ENCODE data around the gene VWA3A.
"Not testable (repeated sequence)": the region's sequence is repeated elsewhere in the genome, so short reads cannot be mapped to it uniquely, and the experiment has no call there.

VWA3A gene

DNA sequence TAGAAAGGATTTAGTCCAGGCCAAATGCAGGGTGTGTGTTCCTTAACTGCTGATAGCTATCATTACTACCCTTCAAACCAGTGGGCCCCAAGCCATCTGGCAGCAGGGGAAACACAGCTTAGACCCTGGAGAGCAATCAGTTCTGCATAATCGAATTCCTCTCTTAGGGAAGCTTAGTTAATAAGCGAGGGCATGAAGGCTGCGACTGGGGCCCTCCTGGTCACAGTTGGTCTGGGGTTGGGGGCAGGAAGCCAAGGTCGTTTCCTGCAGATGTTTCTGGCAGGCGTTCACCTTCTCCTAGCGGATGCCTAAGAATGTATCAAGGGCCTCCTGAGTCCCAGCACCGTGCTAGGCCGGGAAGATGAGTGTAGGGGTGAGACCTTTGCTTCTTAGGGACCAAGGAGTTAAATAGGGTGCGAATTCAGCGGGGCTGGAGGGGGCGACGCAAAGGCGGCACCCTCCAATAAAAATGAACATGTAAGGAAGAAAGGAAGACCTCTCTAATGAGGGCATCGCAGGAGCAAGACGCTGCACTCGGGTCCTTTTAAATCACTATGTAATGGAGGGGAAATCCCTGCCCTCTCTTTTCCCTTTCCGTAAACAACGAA, 97.2 kb downstream of the VWA3A start:
- H3K4me3 ChIP-seq (ENCODE audit: low read depth, low read length): peak overlapping the region; percentile 72
- H3K27me3 ChIP-seq (ENCODE audit: control insufficient read depth, insufficient read depth, low read length): peaks cover 8% of the 10 kb centered on the region
- peak overlapping the region; percentile 48 for H3K9ac ChIP-seq (ENCODE audit: low read depth, low read length)
- H3K36me3 ChIP-seq (ENCODE audit: control insufficient read depth, insufficient read depth, low read length): no peaks in the 10 kb centered on the region
- no peaks in the 10 kb centered on the region for H3K9me3 ChIP-seq (ENCODE audit: control insufficient read depth, insufficient read depth, low read length)
- peaks cover 17% of the 10 kb centered on the region for H3K4me1 ChIP-seq (ENCODE audit: control insufficient read depth, insufficient read depth, low read length)

DNA sequence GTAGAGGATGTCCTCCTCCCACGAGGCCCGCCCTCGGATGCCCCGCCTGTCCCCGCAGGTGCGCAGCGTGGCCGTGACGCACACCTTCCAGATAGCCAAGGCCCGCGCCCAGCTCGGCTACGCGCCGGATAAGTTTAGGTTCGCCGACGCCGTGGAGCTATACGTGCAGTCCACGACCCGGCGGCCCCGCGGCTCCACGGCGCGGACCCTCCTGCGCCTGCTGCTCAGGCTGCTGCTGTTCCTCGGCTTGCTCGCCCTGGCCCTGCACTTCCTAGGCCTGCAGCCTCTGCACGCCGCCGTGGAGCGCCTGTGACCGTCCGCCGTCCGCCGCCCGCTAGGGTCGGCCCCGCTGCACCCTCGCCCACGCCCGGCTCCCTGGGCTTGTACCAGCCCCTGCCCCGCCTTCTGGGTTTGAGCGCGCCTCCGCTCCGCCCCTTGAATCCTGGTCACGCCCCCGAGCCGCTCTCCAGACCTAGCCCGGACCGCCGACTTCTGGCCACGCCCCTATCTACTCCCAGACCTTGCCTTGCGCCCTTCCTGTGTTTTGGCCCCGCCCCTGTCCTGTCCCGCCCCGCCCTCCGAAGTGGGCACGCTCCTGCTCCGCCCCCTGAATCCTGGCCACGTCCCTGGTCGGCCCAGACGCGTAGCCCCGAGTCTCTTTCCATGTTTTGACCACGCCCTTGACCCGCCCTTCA, 97.9 kb downstream of the VWA3A start:
- Histone ChIP-seq H3K4me1 (ENCODE audit: control insufficient read depth, insufficient read depth, low read length) (peaks cover 15% of the 10 kb centered on the region), H3K36me3 (ENCODE audit: control insufficient read depth, insufficient read depth, low read length) (no peaks in the 10 kb centered on the region), H3K4me3 (ENCODE audit: low read depth, low read length) (peak overlapping the region; percentile 72), H3K9me3 (ENCODE audit: control insufficient read depth, insufficient read depth, low read length) (no peaks in the 10 kb centered on the region), H3K9ac (ENCODE audit: low read depth, low read length) (peak overlapping the region; percentile 48), H3K27me3 (ENCODE audit: control insufficient read depth, insufficient read depth, low read length) (peaks cover 8% of the 10 kb centered on the region)

- Histone ChIP-seq H3K4me1 (ENCODE audit: control insufficient read depth, insufficient read depth, low read length) (peaks cover 18% of the 10 kb centered on the region), H3K9me3 (ENCODE audit: control insufficient read depth, insufficient read depth, low read length) (no peaks in the 10 kb centered on the region), H3K9ac (ENCODE audit: low read depth, low read length) (peak overlapping the region; percentile 67), H3K27me3 (ENCODE audit: control insufficient read depth, insufficient read depth, low read length) (peaks cover 8% of the 10 kb centered on the region), H3K36me3 (ENCODE audit: control insufficient read depth, insufficient read depth, low read length) (no peaks in the 10 kb centered on the region), H3K4me3 (ENCODE audit: low read depth, low read length) (peak overlapping the region; percentile 77)
Observed at GRCh38 chr16:22190776-22191531, 98.6 kb downstream of the VWA3A start.

DNA sequence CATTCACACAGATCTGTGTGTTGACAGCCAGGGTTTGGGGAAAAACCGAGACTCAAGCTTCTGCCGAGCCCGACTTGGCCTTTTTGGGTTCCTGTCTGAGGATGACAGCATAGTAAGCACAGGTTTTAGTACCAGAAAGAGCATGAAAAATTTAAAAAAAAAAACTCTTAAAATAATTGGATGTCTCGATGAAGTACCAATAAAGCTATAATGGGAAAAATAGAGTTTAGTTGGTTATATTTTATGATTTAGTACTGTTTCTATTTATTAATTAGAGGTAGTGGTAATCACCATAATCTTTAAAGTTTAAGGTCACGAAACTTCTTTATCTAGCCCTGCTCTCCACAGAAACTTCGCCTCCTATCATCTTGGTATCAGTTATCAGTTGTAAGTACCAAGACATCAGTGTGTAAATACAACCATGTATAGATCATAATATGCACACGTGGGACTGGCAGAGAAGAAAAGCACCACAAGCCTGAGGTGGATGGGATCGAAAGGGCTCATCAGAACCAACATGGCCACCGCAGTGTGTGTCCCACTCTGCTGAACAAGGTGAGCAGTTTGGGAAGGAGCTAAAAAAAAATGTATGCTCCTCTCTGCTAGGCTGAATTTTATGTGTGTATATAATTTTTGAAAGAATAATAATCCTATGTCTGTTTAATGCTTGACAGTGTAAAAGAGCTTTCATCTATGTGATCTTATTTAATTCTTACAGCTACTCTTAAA, 99.4 kb downstream of the VWA3A start:
- peaks cover 8% of the 10 kb centered on the region for H3K27me3 ChIP-seq (ENCODE audit: control insufficient read depth, insufficient read depth, low read length)
- H3K4me3 ChIP-seq (ENCODE audit: low read depth, low read length): peak overlapping the region; percentile 77
- peaks cover 18% of the 10 kb centered on the region for H3K4me1 ChIP-seq (ENCODE audit: control insufficient read depth, insufficient read depth, low read length)
- no peaks in the 10 kb centered on the region for H3K9me3 ChIP-seq (ENCODE audit: control insufficient read depth, insufficient read depth, low read length)
- no peaks in the 10 kb centered on the region for H3K36me3 ChIP-seq (ENCODE audit: control insufficient read depth, insufficient read depth, low read length)
- H3K9ac ChIP-seq (ENCODE audit: low read depth, low read length): no peak overlapping the region

DNA sequence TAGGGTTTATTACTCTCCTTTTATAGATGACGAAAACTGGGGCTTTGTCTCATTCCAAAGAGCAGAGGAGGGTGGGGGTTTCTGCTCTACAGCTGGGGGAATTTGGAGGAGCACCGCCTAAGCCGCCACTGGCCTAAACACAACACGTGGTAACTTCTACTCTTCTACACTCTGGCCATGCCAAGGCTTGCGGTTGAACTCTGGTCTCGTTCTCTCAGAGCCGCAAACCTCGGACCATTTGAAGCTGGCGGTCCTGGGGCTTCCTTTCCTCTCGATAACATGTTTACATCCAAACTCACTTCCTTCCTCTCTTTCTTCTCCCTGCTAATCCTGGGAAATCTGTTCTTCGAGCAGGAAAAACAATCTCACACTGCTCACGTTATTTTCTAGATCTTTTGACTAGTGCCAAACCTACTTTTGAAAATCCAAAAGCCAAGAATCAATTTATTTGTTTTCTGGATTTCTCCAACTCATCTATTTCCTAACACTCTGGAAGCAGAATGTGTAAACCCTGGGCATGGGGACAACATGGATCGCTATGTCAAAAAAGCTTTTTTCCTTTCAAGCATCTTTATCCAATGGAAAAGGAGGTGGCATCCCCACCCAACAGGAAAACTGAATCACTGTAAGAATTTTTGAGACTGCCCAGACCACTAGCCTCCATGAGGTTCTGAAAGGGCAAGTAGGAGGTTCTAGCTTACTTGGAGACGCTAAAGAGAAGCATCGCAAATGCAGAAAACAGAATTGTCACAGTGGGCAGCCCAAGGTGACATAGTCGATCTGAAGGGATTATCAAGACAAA, 100.1 kb downstream of the VWA3A start:
- Histone ChIP-seq H3K4me3 (ENCODE audit: low read depth, low read length) (peak overlapping the region; percentile 77), H3K27me3 (ENCODE audit: control insufficient read depth, insufficient read depth, low read length) (peaks cover 8% of the 10 kb centered on the region), H3K9me3 (ENCODE audit: control insufficient read depth, insufficient read depth, low read length) (no peaks in the 10 kb centered on the region), H3K36me3 (ENCODE audit: control insufficient read depth, insufficient read depth, low read length) (no peaks in the 10 kb centered on the region), H3K9ac (ENCODE audit: low read depth, low read length) (no peak overlapping the region), H3K4me1 (ENCODE audit: control insufficient read depth, insufficient read depth, low read length) (peaks cover 18% of the 10 kb centered on the region)

- Histone ChIP-seq H3K4me3 (ENCODE audit: low read depth, low read length) (no peak overlapping the region), H3K9me3 (ENCODE audit: control insufficient read depth, insufficient read depth, low read length) (no peaks in the 10 kb centered on the region), H3K4me1 (ENCODE audit: control insufficient read depth, insufficient read depth, low read length) (peaks cover 18% of the 10 kb centered on the region), H3K9ac (ENCODE audit: low read depth, low read length) (no peak overlapping the region), H3K27me3 (ENCODE audit: control insufficient read depth, insufficient read depth, low read length) (peaks cover 8% of the 10 kb centered on the region), H3K36me3 (ENCODE audit: control insufficient read depth, insufficient read depth, low read length) (no peaks in the 10 kb centered on the region)
Observed at GRCh38 chr16:22193063-22193411, 100.7 kb downstream of the VWA3A start.

- Histone ChIP-seq H3K9me3 (ENCODE audit: control insufficient read depth, insufficient read depth, low read length) (no peaks in the 10 kb centered on the region), H3K4me3 (ENCODE audit: low read depth, low read length) (peak overlapping the region; percentile 91), H3K9ac (ENCODE audit: low read depth, low read length) (no peak overlapping the region)
Observed at GRCh38 chr16:22194707-22195444, 102.5 kb downstream of the VWA3A start.

GRCh38 chr16:22195445-22195694, 103.0 kb downstream of the VWA3A start:
- Histone ChIP-seq H3K36me3 (ENCODE audit: control insufficient read depth, insufficient read depth, low read length) (no peaks in the 10 kb centered on the region), H3K4me1 (ENCODE audit: control insufficient read depth, insufficient read depth, low read length) (peaks cover 4% of the 10 kb centered on the region), H3K9ac (ENCODE audit: low read depth, low read length) (no peak overlapping the region), H3K27me3 (ENCODE audit: control insufficient read depth, insufficient read depth, low read length) (no peaks in the 10 kb centered on the region), H3K4me3 (ENCODE audit: low read depth, low read length) (peak overlapping the region; percentile 91), H3K9me3 (ENCODE audit: control insufficient read depth, insufficient read depth, low read length) (no peaks in the 10 kb centered on the region)

More at GRCh38 chr16:22194707-22195444, 102.5 kb downstream of the VWA3A start:
- Histone ChIP-seq H3K27me3 (ENCODE audit: control insufficient read depth, insufficient read depth, low read length) (no peaks in the 10 kb centered on the region), H3K36me3 (ENCODE audit: control insufficient read depth, insufficient read depth, low read length) (no peaks in the 10 kb centered on the region), H3K4me1 (ENCODE audit: control insufficient read depth, insufficient read depth, low read length) (peaks cover 4% of the 10 kb centered on the region)

DNA sequence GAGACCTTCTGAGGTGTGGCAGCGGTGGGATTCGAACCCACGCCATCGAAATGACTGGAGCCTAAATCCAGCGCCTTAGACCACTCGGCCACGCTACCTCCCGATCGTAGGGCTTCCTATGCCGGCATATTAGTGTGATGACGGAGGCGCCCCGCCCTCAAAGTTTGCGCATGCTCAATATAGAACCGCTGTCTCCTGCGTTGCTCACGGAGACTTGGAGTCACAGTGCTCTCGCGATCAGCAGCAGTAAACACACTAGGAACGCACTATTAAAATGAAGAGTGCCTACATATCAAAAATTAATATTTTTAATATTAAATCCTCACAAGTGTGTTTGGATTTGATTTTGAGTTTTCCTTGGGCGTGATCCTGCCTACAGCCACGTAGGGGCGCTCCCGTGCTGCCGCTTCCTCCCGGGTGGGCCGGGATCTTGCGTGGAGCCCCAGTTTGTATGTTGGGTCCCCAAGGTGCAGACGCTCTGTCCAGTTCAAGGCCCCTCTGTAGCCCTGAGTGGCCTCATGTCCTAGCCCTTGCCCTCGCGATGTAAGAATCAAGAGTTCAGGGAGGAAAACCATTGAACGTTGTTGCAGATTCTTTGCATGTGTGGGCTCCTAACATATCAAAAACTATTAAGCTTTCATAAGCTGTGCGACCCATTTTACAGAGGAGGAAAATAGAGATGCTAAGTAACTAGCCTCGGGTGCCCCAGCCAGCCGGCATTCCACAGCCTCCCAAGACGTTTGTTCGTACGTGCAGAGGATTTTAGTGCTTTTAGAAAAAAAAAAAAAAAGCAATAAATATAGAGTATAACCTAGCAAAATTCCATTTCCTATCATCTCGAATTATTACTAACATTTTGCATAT, 103.6 kb downstream of the VWA3A start:
- Histone ChIP-seq H3K27me3 (ENCODE audit: control insufficient read depth, insufficient read depth, low read length) (no peaks in the 10 kb centered on the region), H3K4me1 (ENCODE audit: control insufficient read depth, insufficient read depth, low read length) (peaks cover 4% of the 10 kb centered on the region), H3K36me3 (ENCODE audit: control insufficient read depth, insufficient read depth, low read length) (no peaks in the 10 kb centered on the region), H3K9ac (ENCODE audit: low read depth, low read length) (peak overlapping the region; percentile 71), H3K4me3 (ENCODE audit: low read depth, low read length) (peak overlapping the region; percentile 91), H3K9me3 (ENCODE audit: control insufficient read depth, insufficient read depth, low read length) (no peaks in the 10 kb centered on the region)

DNA sequence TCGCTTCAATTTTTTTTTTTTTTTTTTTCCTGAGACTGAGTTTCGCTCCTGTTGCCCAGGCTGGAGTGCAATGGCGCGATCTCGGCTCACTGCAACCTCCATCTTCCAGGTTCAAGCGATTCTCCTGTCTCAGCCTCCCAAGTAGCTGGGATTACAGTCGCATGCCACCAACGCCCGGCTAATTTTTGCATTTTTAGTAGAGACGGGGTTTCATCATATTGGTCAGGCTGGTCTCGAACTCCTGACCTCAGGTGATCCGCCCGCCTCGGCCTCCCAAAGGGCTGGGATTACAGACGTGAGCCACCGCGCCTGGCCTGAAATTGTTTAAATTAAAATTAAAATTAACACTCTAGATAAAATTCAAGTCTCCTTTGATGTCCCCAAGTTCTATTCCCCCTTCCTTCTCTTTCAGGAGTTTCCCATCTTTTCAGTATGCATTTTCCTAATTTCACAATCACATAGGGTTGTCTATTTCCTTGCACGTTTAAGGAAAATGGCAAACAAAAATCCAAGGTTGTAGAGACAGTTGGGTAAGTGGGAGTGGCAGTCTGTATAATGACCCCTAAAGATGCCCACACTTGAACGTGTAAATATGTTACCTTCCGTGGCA, 104.3 kb downstream of the VWA3A start:
- Histone ChIP-seq H3K4me3 (ENCODE audit: low read depth, low read length) (peak overlapping the region; percentile 91), H3K9ac (ENCODE audit: low read depth, low read length) (peak overlapping the region; percentile 71)
- not testable (repeated sequence) for H3K36me3 ChIP-seq (ENCODE audit: control insufficient read depth, insufficient read depth, low read length); H3K27me3 ChIP-seq (ENCODE audit: control insufficient read depth, insufficient read depth, low read length); H3K4me1 ChIP-seq (ENCODE audit: control insufficient read depth, insufficient read depth, low read length); H3K9me3 ChIP-seq (ENCODE audit: control insufficient read depth, insufficient read depth, low read length)

Measured in iPS-15b (cell line).